Neural cell (in vitro differentiated cells): ENCODE results near the gene AGTRAP. TPM values are rescaled to one million over a fixed set of nuclear protein-coding genes. Genes with fewer than 3 reads are reported as not detected.

Experiments
- H2AFZ ChIP-seq: fragments of 200-600, 300-800 bp; sonication (generic), shearing (Covaris generic); 2 replicates; pipeline ENCODE4 v1.6.0; 2014; ENCODE audit warnings: low read depth, mild to moderate bottlenecking, antibody characterized with exemption, low read length, moderate library complexity
- H3F3A ChIP-seq: fragments of 200-600 bp; shearing (Covaris generic); 2 replicates; pipeline ENCODE4 v1.6.1; 2016; ENCODE audit warnings: mild to moderate bottlenecking, moderate library complexity, mixed read lengths, antibody characterized with exemption, low read length; ENCODE audit not compliant: insufficient read depth, poor library complexity, severe bottlenecking
- H3K27ac ChIP-seq: fragments of 200-600, 300-800 bp; sonication (generic), shearing (Covaris generic); 2 replicates; pipeline ENCODE4 v1.5.1; 2014; ENCODE audit warnings: mild to moderate bottlenecking, low read length, moderate library complexity
- H3K27me3 ChIP-seq: fragments of 300-800, 200-600 bp; sonication (generic), shearing (Covaris generic); 2 replicates; pipeline ENCODE4 v1.6.0; 2014; ENCODE audit warnings: mild to moderate bottlenecking, low read depth, low read length, moderate library complexity; ENCODE audit not compliant: insufficient read depth
- H3K36me3 ChIP-seq: fragments of 300-800, 200-600 bp; sonication (generic), shearing (Covaris generic); 2 replicates; pipeline ENCODE4 v1.5.1; 2014; ENCODE audit warnings: mild to moderate bottlenecking, antibody characterized with exemption, low read length, moderate library complexity; ENCODE audit not compliant: insufficient read depth
- H3K4me2 ChIP-seq: fragments of 300-800, 200-600 bp; sonication (generic), shearing (Covaris generic); 2 replicates; pipeline ENCODE4 v1.6.0; 2014; ENCODE audit warnings: mild to moderate bottlenecking, low read length
- H3K4me3 ChIP-seq: fragments of 300-800, 200-600 bp; sonication (generic), shearing (Covaris generic); 2 replicates; pipeline ENCODE4 v1.5.1; 2014; ENCODE audit warnings: mild to moderate bottlenecking, low read length, moderate library complexity
- H3K79me2 ChIP-seq: fragments of 200-600 bp; shearing (Covaris generic); replicated peaks from 2 replicates; pipeline ENCODE4 v1.6.0; 2014; ENCODE audit warnings: mild to moderate bottlenecking, low read length, moderate library complexity; ENCODE audit not compliant: insufficient read depth
- H3K9ac ChIP-seq: fragments of 300-800, 200-600 bp; sonication (generic), shearing (Covaris generic); 2 replicates; pipeline ENCODE4 v1.6.1; 2016; ENCODE audit warnings: mild to moderate bottlenecking, low read length, mixed read lengths
- H3K9me2 ChIP-seq: fragments of 200-600 bp; shearing (Covaris generic); 2 replicates; pipeline ENCODE4 v1.6.1; 2016; ENCODE audit warnings: mild to moderate bottlenecking, low read length, mixed read lengths; ENCODE audit not compliant: insufficient read depth
- H3K9me3 ChIP-seq: fragments of 200-600, 300-800 bp; sonication (generic), shearing (Covaris generic); 2 replicates; pipeline ENCODE4 v1.6.1; 2016; ENCODE audit warnings: mild to moderate bottlenecking, mixed run types, low read length, moderate library complexity, mixed read lengths
- H4K20me1 ChIP-seq: fragments of 200-600 bp; shearing (Covaris generic); 2 replicates; pipeline ENCODE4 v1.6.1; 2016; ENCODE audit warnings: mild to moderate bottlenecking, mixed run types; ENCODE audit not compliant: insufficient read depth
- CTCF ChIP-seq: fragments of 450-650 bp; IDR thresholded peaks from 2 replicates; pipeline ENCODE4 v1.5.1; 2014; ENCODE audit warnings: antibody characterized with exemption, mild to moderate bottlenecking, moderate library complexity; ENCODE audit not compliant: poor library complexity, severe bottlenecking
- EP300 ChIP-seq: fragments of 450-650 bp; conservative IDR thresholded peaks from 2 replicates; pipeline ENCODE4 v1.6.1; 2014; ENCODE audit warnings: antibody characterized with exemption, mild to moderate bottlenecking, moderate library complexity; ENCODE audit not compliant: poor library complexity, severe bottlenecking
- EZH2 ChIP-seq: fragments of 200-600, 300-800 bp; shearing (Covaris generic), sonication (generic); IDR thresholded peaks from 2 replicates; pipeline ENCODE4 v1.6.1; 2014; ENCODE audit warnings: antibody characterized with exemption, low read length, borderline replicate concordance, mild to moderate bottlenecking; ENCODE audit not compliant: insufficient read depth, poor library complexity, severe bottlenecking
- MXI1 ChIP-seq: fragments of 450-650 bp; conservative IDR thresholded peaks from 2 replicates; pipeline ENCODE4 v1.6.1; 2014; ENCODE audit warnings: antibody characterized with exemption, mild to moderate bottlenecking; ENCODE audit not compliant: poor library complexity, severe bottlenecking
- POLR2AphosphoS5 ChIP-seq: IDR thresholded peaks from 2 replicates; pipeline ENCODE4 v1.6.1; 2012
- RAD21 ChIP-seq: fragments of 450-650 bp; conservative IDR thresholded peaks from 2 replicates; pipeline ENCODE4 v1.6.1; 2014; ENCODE audit warnings: antibody characterized with exemption, mild to moderate bottlenecking, moderate library complexity
- SMC3 ChIP-seq: fragments of 450-650 bp; conservative IDR thresholded peaks from 2 replicates; pipeline ENCODE4 v1.6.1; 2014; ENCODE audit warnings: antibody characterized with exemption, mild to moderate bottlenecking, moderate library complexity; ENCODE audit not compliant: poor library complexity
- TAF1 ChIP-seq: IDR thresholded peaks from 2 replicates; pipeline ENCODE4 v1.6.1; 2012; ENCODE audit warnings: low read depth
- polyA plus RNA-seq: library from polyadenylated mRNA; depleted of rRNA; stranded (reverse); fragments of >200 nt; gene quantifications from 2 replicates; pipeline ENCODE4 v1.2.3, GENCODE V29; 2014
- TF ChIP-seq, protein P1 (sequence below): IDR thresholded peaks from 2 replicates; pipeline ENCODE4 v1.6.1; 2012; ENCODE audit warnings: borderline replicate concordance

The AGTRAP gene
- polyA plus RNA-seq, 1 donor from 2014 or later: 4.4 TPM

DNA sequence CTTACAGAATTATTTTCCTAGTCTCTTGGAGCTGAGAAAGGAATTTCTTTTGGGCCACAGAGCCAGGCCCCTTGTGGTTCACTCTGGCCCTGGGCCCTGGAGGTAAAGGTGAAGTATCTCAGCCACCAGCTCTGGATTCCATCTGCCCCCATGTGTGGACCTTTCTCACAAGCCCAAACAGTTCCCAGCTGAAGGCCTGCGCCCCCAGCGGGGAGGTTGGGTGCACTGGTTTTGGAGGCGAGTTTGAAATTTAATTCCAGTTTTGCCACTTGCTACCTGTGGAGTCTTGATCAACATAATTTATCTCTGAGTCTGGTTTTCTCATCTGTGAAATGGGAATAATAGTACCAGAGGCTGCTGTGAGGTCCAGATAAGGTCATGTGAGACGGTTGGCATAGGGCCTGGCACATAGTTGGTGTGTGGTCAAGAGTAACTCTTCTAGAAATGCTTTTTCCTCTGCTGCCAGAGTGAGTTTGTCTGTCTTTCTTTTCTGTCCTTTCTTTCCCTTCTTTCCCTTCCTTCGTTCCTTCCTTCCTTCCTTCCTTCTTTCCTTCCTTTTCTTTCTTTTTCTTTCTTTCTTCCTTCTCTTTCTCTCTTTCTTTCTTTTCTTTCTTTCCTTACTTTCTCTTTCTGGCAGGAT lies 6.1 kb downstream of the AGTRAP start:
- Histone ChIP-seq H3K4me3 (no peak overlapping the region), H2AFZ (no peak overlapping the region), H3K27me3 (no peaks in the 10 kb centered on the region), H3K79me2 (no peaks in the 10 kb centered on the region), H4K20me1 (no peaks in the 10 kb centered on the region), H3K36me3 (no peaks in the 10 kb centered on the region), H3K9me2 (no peaks in the 10 kb centered on the region), H3F3A (no peaks in the 10 kb centered on the region), H3K4me2 (no peak overlapping the region), H3K9ac (no peak overlapping the region), H3K27ac (no peak overlapping the region), H3K9me3 (no peaks in the 10 kb centered on the region)
- TF ChIP-seq EZH2: no peak
- no peak for TF ChIP-seq POLR2AphosphoS5
- TF ChIP-seq MXI1: no peak
- TF ChIP-seq TAF1: no peak
- no peak for TF ChIP-seq SMC3

DNA sequence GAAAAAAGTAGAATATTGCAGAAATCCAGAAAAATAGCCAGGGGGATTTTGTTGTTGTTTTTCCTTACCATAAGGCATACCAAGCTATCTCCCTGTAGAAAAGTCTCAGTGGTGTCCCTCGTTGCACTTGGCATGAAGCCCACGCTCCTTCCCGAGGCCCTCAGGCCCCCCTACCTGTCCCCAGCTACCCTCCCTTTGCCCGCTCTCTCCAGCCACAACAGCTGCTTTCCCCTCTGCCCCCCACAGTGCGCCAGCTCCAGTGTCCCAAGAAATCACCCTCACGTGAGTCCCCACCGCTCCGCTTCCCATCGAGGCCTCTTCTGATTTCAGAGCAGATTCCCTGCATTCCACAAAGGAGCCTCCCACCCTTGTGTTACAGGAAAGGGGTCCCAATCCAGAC lies 8.4 kb downstream of the AGTRAP start:
- Histone ChIP-seq H3K9ac (no peak overlapping the region), H3K27ac (no peak overlapping the region)
- no peak for TF ChIP-seq RAD21
- no peak for TF ChIP-seq EZH2
- no peak for TF ChIP-seq TAF1
- TF ChIP-seq CTCF: no peak
- TF ChIP-seq MXI1: no peak
- TF ChIP-seq SMC3: no peak
- TF ChIP-seq, protein P1, sequence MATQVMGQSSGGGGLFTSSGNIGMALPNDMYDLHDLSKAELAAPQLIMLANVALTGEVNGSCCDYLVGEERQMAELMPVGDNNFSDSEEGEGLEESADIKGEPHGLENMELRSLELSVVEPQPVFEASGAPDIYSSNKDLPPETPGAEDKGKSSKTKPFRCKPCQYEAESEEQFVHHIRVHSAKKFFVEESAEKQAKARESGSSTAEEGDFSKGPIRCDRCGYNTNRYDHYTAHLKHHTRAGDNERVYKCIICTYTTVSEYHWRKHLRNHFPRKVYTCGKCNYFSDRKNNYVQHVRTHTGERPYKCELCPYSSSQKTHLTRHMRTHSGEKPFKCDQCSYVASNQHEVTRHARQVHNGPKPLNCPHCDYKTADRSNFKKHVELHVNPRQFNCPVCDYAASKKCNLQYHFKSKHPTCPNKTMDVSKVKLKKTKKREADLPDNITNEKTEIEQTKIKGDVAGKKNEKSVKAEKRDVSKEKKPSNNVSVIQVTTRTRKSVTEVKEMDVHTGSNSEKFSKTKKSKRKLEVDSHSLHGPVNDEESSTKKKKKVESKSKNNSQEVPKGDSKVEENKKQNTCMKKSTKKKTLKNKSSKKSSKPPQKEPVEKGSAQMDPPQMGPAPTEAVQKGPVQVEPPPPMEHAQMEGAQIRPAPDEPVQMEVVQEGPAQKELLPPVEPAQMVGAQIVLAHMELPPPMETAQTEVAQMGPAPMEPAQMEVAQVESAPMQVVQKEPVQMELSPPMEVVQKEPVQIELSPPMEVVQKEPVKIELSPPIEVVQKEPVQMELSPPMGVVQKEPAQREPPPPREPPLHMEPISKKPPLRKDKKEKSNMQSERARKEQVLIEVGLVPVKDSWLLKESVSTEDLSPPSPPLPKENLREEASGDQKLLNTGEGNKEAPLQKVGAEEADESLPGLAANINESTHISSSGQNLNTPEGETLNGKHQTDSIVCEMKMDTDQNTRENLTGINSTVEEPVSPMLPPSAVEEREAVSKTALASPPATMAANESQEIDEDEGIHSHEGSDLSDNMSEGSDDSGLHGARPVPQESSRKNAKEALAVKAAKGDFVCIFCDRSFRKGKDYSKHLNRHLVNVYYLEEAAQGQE: no peak
- TF ChIP-seq EP300: no peak
- no peak for TF ChIP-seq POLR2AphosphoS5

More for the DNA sequence above, 8.4 kb downstream of the AGTRAP start:
- H3K27me3 ChIP-seq: no peaks in the 10 kb centered on the region
- no peak overlapping the region for H2AFZ ChIP-seq
- H3F3A ChIP-seq: no peaks in the 10 kb centered on the region
- no peaks in the 10 kb centered on the region for H3K36me3 ChIP-seq
- no peak overlapping the region for H3K4me3 ChIP-seq
- no peak overlapping the region for H3K4me2 ChIP-seq
- H3K9me2 ChIP-seq: no peaks in the 10 kb centered on the region
- no peaks in the 10 kb centered on the region for H4K20me1 ChIP-seq
- no peaks in the 10 kb centered on the region for H3K79me2 ChIP-seq
- H3K9me3 ChIP-seq: no peaks in the 10 kb centered on the region
